ENCODE measurements around the gene MRPL53.

Gene MRPL53

GRCh38 chr2:74472086-74472944 is at the start of gene MRPL53:
MRPL53 (minus strand) TSS chr2:74472680; CDS start chr2:74472660, 20 bp downstream.
- DNase-seq = peak; percentile 99

GRCh38 chr2:74516650-74517049 is 44.2 kb upstream of the MRPL53 start:
- DNase-seq = no peak

GRCh38 chr2:74515981-74516633 is 43.6 kb upstream of the MRPL53 start:
- peak; percentile 91 for DNase-seq

- DNase-seq = no peak
These were observed 42.9 kb upstream of the MRPL53 start for GRCh38 chr2:74515271-74515980.

- no peak for DNase-seq
These were observed 42.1 kb upstream of the MRPL53 start, which contains the start of gene TLX2 for GRCh38 chr2:74514368-74515270. TLX2 (plus strand) TSS chr2:74514450; CDS start chr2:74514807, 357 bp downstream.

- no peak for DNase-seq
These were observed 41.3 kb upstream of the MRPL53 start for GRCh38 chr2:74513605-74514367.

GRCh38 chr2:74512744-74513604 is 40.5 kb upstream of the MRPL53 start:
- DNase-seq = no peak

- no peak for DNase-seq
These were observed 38.9 kb upstream of the MRPL53 start for GRCh38 chr2:74511104-74511989.

GRCh38 chr2:74510272-74510671 is 37.8 kb upstream of the MRPL53 start:
- DNase-seq = no peak

GRCh38 chr2:74507926-74508520 is 35.5 kb upstream of the MRPL53 start:
- no peak for DNase-seq

- peak; percentile 100 for DNase-seq
These were observed 34.9 kb upstream of the MRPL53 start, which contains the start of gene PCGF1 for GRCh38 chr2:74507145-74507925. PCGF1 (minus strand) TSS chr2:74507695; CDS start chr2:74507668, 27 bp downstream.

GRCh38 chr2:74505448-74506246 is 33.2 kb upstream of the MRPL53 start:
- DNase-seq = no peak

- no peak for DNase-seq
These were observed 32.1 kb upstream of the MRPL53 start for GRCh38 chr2:74504591-74504990.

GRCh38 chr2:74503506-74504475 is 31.3 kb upstream of the MRPL53 start:
- no peak for DNase-seq

GRCh38 chr2:74502720-74503505 is 30.4 kb upstream of the MRPL53 start:
- peak; percentile 82 for DNase-seq

Measured in activated CD8-positive, alpha-beta memory T cell treated with anti-CD3 and anti-CD28 coated beads for 24 hours (primary cell).